Natural killer cell (primary cell): Measurements from ENCODE around the gene TMEM181. TPM values are rescaled to one million over a fixed set of nuclear protein-coding genes. Genes with fewer than 3 reads are reported as not detected.

Experiments
- ATAC-seq, 3 donors: fragments of 150-1000 bp in 2 of 3; fragments of 200-7000 bp in 1 of 3; cut with Tn5 transposase; 1 replicate in 1 of 3; 2 replicates in 2 of 3; pipeline ENCODE4 v1.10.0; 2021; ENCODE audit warnings: mild to moderate bottlenecking in 2 of 3, moderate library complexity in 2 of 3
- DNase-seq, 2 donors: peaks; one replicate each; pipeline versions ENCODE4 v3.0.0 to v3.0.0-alpha.2; 2013 to 2021; ENCODE audit warnings: mixed read lengths in 1 of 2
- H3K27ac ChIP-seq: one replicate; pipeline ENCODE4 v1.5.1; 2013; ENCODE audit warnings: mild to moderate bottlenecking, low read length
- H3K27me3 ChIP-seq: one replicate; pipeline ENCODE4 v1.6.1; 2013; ENCODE audit warnings: low read length; ENCODE audit not compliant: control insufficient read depth, insufficient read depth
- H3K36me3 ChIP-seq: one replicate; pipeline ENCODE4 v1.6.1; 2013; ENCODE audit warnings: low read length; ENCODE audit not compliant: control insufficient read depth, insufficient read depth
- H3K4me1 ChIP-seq: one replicate; pipeline ENCODE4 v1.6.1; 2013; ENCODE audit warnings: low read length; ENCODE audit not compliant: control insufficient read depth, insufficient read depth
- H3K4me3 ChIP-seq: one replicate; pipeline ENCODE4 v1.5.1; 2013; ENCODE audit warnings: low read length
- H3K9me3 ChIP-seq: one replicate; pipeline ENCODE4 v1.6.1; 2013; ENCODE audit warnings: low read length; ENCODE audit not compliant: control insufficient read depth, insufficient read depth
- H3K27ac Mint-ChIP-seq, 2 donors: one replicate each; pipeline ENCODE4 v1.8.0; 2022; ENCODE audit warnings: mild to moderate bottlenecking in 2 of 2, mixed read lengths in 2 of 2, moderate library complexity in 1 of 2
- H3K27me3 Mint-ChIP-seq, 2 donors: one replicate each; pipeline ENCODE4 v1.8.0; 2022; ENCODE audit warnings: low read depth in 2 of 2, mixed read lengths in 2 of 2
- H3K36me3 Mint-ChIP-seq: one replicate; pipeline ENCODE4 v1.8.0; 2022; ENCODE audit warnings: mixed read lengths
- H3K4me1 Mint-ChIP-seq, 2 donors: one replicate each; pipeline ENCODE4 v1.8.0; 2022; ENCODE audit warnings: mixed read lengths in 2 of 2
- H3K4me3 Mint-ChIP-seq: one replicate; pipeline ENCODE4 v1.8.0; 2022; ENCODE audit warnings: mild to moderate bottlenecking, moderate library complexity, mixed read lengths
- H3K9me3 Mint-ChIP-seq, 2 donors: one replicate each; pipeline ENCODE4 v1.8.0; 2022; ENCODE audit warnings: mixed read lengths in 2 of 2
- CTCF ChIP-seq: fragments of 200-600 bp; IDR thresholded peaks from one replicate; pipeline ENCODE4 v1.8.0; 2022; ENCODE audit warnings: antibody characterized with exemption
- WGBS: methylation state at CpG from one replicate; pipeline ENCODE4 v1.1.7; 2013; ENCODE audit warnings: missing lambda C conversion rate; ENCODE audit not compliant: insufficient coverage; 5-methylcytosine and 5-hydroxymethylcytosine counted together
- intact Hi-C: fragments of 100-400 bp; cut with micrococcal nuclease; formaldehyde crosslinking; loops from one replicate; pipeline ENCODE4 v1.14.2; 2022
- total RNA-seq, 4 donors: library from RNA; stranded (reverse); fragments of 120-200 nt in 1 of 4; gene quantifications; one replicate each; pipeline versions ENCODE4 v1.2.3 to v1.2.4, GENCODE V29; 2013 to 2022

TMEM181 gene
- total RNA-seq, 3 donors from 2014 or later (not counting 1 experiment from before 2014, with no cell fraction given) = 44.8 to 60.9 (median 45.0) TPM

GRCh38 chr6:158627168-158627939 is 67.5 kb downstream of the TMEM181 start:
- intact Hi-C loops = no loop called here

GRCh38 chr6:158627940-158628211 is 68.0 kb downstream of the TMEM181 start:
- no peaks in the 10 kb centered on the region for H3K9me3 ChIP-seq
- H3K4me3 Mint-ChIP-seq = no peak overlapping the region
- intact Hi-C loops = no loop called here
- H3K27ac ChIP-seq = no peak overlapping the region
- no peaks in the 10 kb centered on the region for H3K27me3 ChIP-seq
- peaks cover 4 to 6% of the 10 kb centered on the region in 2 donors for H3K9me3 Mint-ChIP-seq
- H3K4me1 Mint-ChIP-seq = peaks cover 49 to 50% of the 10 kb centered on the region in 2 donors
- no peak for DNase-seq
- no peak overlapping the region for H3K4me3 ChIP-seq
- H3K36me3 Mint-ChIP-seq = peaks cover 21% of the 10 kb centered on the region
- TF ChIP-seq CTCF = no peak
- no peaks in the 10 kb centered on the region for H3K27me3 Mint-ChIP-seq
- H3K27ac Mint-ChIP-seq = peak overlapping the region; percentile 82 to 90
- no peak for ATAC-seq
- no peaks in the 10 kb centered on the region for H3K4me1 ChIP-seq
- H3K36me3 ChIP-seq = peaks cover 78% of the 10 kb centered on the region
- WGBS = 96% methylated on average over 9 of the region's 9 CpGs

More at GRCh38 chr6:158627168-158627939, 67.5 kb downstream of the TMEM181 start:
- ATAC-seq = no peak
- H3K36me3 Mint-ChIP-seq = peaks cover 21% of the 10 kb centered on the region
- no peaks in the 10 kb centered on the region for H3K27me3 Mint-ChIP-seq
- Histone ChIP-seq H3K27me3 (no peaks in the 10 kb centered on the region), H3K4me1 (no peaks in the 10 kb centered on the region), H3K9me3 (no peaks in the 10 kb centered on the region), H3K36me3 (peaks cover 81% of the 10 kb centered on the region), H3K4me3 (no peak overlapping the region), H3K27ac (peak overlapping the region; percentile 27)
- 98% methylated on average over 20 of the region's 20 CpGs for WGBS
- H3K4me3 Mint-ChIP-seq = no peak overlapping the region
- no peak for TF ChIP-seq CTCF
- peak overlapping the region; percentile 82 to 90 for H3K27ac Mint-ChIP-seq
- peaks cover 48 to 49% of the 10 kb centered on the region in 2 donors for H3K4me1 Mint-ChIP-seq
- DNase-seq = no peak
- H3K9me3 Mint-ChIP-seq = peaks cover 4 to 6% of the 10 kb centered on the region in 2 donors

GRCh38 chr6:158628542-158628941 is 68.7 kb downstream of the TMEM181 start:
- Histone ChIP-seq H3K27ac (no peak overlapping the region), H3K9me3 (no peaks in the 10 kb centered on the region), H3K4me1 (peaks cover 3% of the 10 kb centered on the region), H3K36me3 (peaks cover 82% of the 10 kb centered on the region), H3K4me3 (no peak overlapping the region), H3K27me3 (no peaks in the 10 kb centered on the region)
- ATAC-seq (no peak), DNase-seq (no peak)
- peak overlapping the region in 1 of 2 donors; percentile 82 for H3K27ac Mint-ChIP-seq
- peaks cover 21% of the 10 kb centered on the region for H3K36me3 Mint-ChIP-seq
- TF ChIP-seq CTCF = no peak
- peaks cover 49 to 54% of the 10 kb centered on the region in 2 donors for H3K4me1 Mint-ChIP-seq
- no peak overlapping the region for H3K4me3 Mint-ChIP-seq
- WGBS = 95% methylated on average over 17 of the region's 17 CpGs
- intact Hi-C loops = no loop called here
- H3K27me3 Mint-ChIP-seq = no peaks in the 10 kb centered on the region
- peaks cover 4 to 6% of the 10 kb centered on the region in 2 donors for H3K9me3 Mint-ChIP-seq
